Transverse colon (tissue), 4 donors: ENCODE measurements around the gene TOMM20. TPM values are rescaled to one million over a fixed set of nuclear protein-coding genes. Genes with fewer than 3 reads are reported as not detected.

Experiments
- DNase-seq: peaks from one replicate; pipeline ENCODE4 v3.0.0-alpha.2; 2019
- H3K27ac ChIP-seq, 4 donors: fragments of 200-600 bp; sonication (generic); 2 replicates each; pipeline ENCODE4 v1.5.1; 2016 to 2018; ENCODE audit warnings: inconsistent platforms in 4 of 4
- H3K27me3 ChIP-seq: fragments of 200-600 bp; sonication (generic); 2 replicates; pipeline ENCODE4 v1.5.1; 2017; ENCODE audit warnings: inconsistent platforms
- H3K36me3 ChIP-seq, 4 donors: fragments of 200-600 bp; sonication (generic); 2 replicates each; pipeline ENCODE4 v1.5.1; 2017 to 2019; ENCODE audit warnings: inconsistent platforms in 4 of 4
- H3K4me1 ChIP-seq, 4 donors: fragments of 200-600 bp; sonication (generic); 2 replicates each; pipeline ENCODE4 v1.5.1; 2017 to 2020; ENCODE audit warnings: inconsistent platforms in 4 of 4
- H3K4me3 ChIP-seq, 4 donors: fragments of 200-600 bp; sonication (generic); 1 replicate in 1 of 4; 2 replicates in 3 of 4; pipeline versions ENCODE4 v1.5.1 to v1.6.1; 2017 to 2019; ENCODE audit warnings: inconsistent platforms in 4 of 4
- H3K9me3 ChIP-seq, 2 donors: fragments of 200-600 bp; sonication (generic); 2 replicates each; pipeline ENCODE4 v1.5.1; 2017 to 2019; ENCODE audit warnings: inconsistent platforms in 2 of 2
- EP300 ChIP-seq: sonication (generic); formaldehyde crosslinking; IDR thresholded peaks from one replicate; pipeline ENCODE4 v1.6.1; 2017; ENCODE audit warnings: antibody characterized with exemption, low read depth
- POLR2A ChIP-seq: fragments of 450-650 bp; IDR thresholded peaks from one replicate; pipeline ENCODE4 v1.6.1; 2016; ENCODE audit warnings: antibody characterized with exemption, mild to moderate bottlenecking, moderate library complexity
- POLR2AphosphoS5 ChIP-seq, 3 donors: sonication (generic); formaldehyde crosslinking; IDR thresholded peaks; one replicate each; pipeline ENCODE4 v1.6.1; 2016; ENCODE audit warnings: antibody characterized with exemption in 3 of 3
- WGBS, 2 donors: methylation state at CpG; one replicate each; pipeline ENCODE4 v1.1.5; 2018; ENCODE audit warnings: low coverage in 1 of 2; 5-methylcytosine and 5-hydroxymethylcytosine counted together
- in situ Hi-C, 4 donors: fragments of 200-750 bp; cut with MboI; loops; one replicate each; pipeline versions ENCODE4 v1.15.0 to v1.15.1; 2017; ENCODE audit warnings: low sequenced_read_pairs in 3 of 4, low pct_ligation_motif_present in 1 of 4, low pct_unique_long_range_greater_than_20kb in 1 of 4
- intact Hi-C: fragments of 100-400 bp; cut with DNase I; formaldehyde crosslinking; loops from one replicate; pipeline ENCODE4 v1.15.1; 2023; ENCODE audit warnings: low total_unique reads
- total RNA-seq, 4 donors: library from RNA; depleted of rRNA; stranded (reverse); fragments of >200 nt; gene quantifications; one replicate each; pipeline ENCODE4 v1.1.0, GENCODE V29; 2016
- TF ChIP-seq, protein P1 (sequence below), 5 experiments: fragments of 200-600 bp in 3 of 5; fragments of 450-650 bp in 2 of 5; sonication (generic) in 3 of 5; IDR thresholded peaks; 1 replicate in 2 of 5; 2 replicates in 3 of 5; pipeline ENCODE4 v1.5.1; 2016 to 2017; ENCODE audit warnings: antibody characterized with exemption in 5 of 5, inconsistent platforms in 3 of 5, mild to moderate bottlenecking in 2 of 5, moderate library complexity in 1 of 5

Gene TOMM20
- total RNA-seq, 4 donors from 2014 or later = 16.9 to 72.9 (median 54.5) TPM

DNA sequence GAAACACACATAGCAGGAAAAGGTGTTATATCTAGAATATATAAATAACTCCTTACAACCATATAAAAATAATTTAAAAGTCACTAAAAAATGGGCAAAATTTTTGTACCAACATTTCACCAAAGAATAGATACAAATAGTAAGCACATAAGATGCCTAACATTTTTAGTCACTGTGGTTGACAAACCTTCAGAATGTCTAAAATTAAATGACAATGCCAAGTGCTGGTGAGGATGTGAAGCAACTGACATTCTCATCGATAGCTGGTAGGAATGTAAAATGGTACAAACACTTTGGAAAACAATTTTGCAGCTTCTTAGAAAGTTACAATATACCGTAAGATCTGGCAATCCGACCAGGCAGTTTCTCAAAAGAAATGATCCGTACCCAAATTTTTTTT lies 14.4 kb upstream of the TOMM20 start:
- no peaks in the 10 kb centered on the region for H3K4me1 ChIP-seq
- intact Hi-C loops = no loop called here
- in situ Hi-C loops = no loop called here
- H3K27ac ChIP-seq = no peak overlapping the region
- no peaks in the 10 kb centered on the region for H3K27me3 ChIP-seq
- no peak overlapping the region for H3K4me3 ChIP-seq
- H3K36me3 ChIP-seq = peaks cover 0 to 49% (median 16%) of the 10 kb centered on the region in 4 donors
- H3K9me3 ChIP-seq = no peaks in the 10 kb centered on the region
- TF ChIP-seq POLR2A (no peak), POLR2AphosphoS5 (IDR thresholded peaks at IDR 0.05) (no peak), EP300 (no peak)
- TF ChIP-seq, protein P1, sequence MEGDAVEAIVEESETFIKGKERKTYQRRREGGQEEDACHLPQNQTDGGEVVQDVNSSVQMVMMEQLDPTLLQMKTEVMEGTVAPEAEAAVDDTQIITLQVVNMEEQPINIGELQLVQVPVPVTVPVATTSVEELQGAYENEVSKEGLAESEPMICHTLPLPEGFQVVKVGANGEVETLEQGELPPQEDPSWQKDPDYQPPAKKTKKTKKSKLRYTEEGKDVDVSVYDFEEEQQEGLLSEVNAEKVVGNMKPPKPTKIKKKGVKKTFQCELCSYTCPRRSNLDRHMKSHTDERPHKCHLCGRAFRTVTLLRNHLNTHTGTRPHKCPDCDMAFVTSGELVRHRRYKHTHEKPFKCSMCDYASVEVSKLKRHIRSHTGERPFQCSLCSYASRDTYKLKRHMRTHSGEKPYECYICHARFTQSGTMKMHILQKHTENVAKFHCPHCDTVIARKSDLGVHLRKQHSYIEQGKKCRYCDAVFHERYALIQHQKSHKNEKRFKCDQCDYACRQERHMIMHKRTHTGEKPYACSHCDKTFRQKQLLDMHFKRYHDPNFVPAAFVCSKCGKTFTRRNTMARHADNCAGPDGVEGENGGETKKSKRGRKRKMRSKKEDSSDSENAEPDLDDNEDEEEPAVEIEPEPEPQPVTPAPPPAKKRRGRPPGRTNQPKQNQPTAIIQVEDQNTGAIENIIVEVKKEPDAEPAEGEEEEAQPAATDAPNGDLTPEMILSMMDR (IDR thresholded peaks at IDR 0.05) = no peak
- WGBS, 2 donors = 86 to 90% methylated on average over 4 of the region's 4 CpGs
- DNase-seq = no peak

DNA sequence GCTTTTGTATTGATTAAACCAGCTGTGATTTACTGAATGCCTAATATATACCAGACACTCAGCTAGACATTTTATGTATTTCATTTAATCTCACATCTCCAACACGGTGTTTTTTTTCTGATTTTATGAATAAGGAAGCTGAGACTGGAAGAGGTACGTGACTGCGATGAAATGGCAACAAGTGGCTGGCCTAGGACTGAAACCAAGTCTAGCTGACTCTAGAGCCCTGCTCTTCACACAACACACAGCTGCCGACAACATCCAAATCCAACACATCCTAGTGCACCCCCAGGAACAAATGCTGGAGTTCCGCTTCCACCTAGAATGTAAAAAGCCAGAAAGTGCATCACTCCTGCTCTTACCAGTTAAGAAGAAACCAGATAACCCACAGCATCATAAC lies 10.7 kb upstream of the TOMM20 start:
- TF ChIP-seq POLR2A = no peak
- no peak for TF ChIP-seq EP300
- no peak for TF ChIP-seq POLR2AphosphoS5 (IDR thresholded peaks at IDR 0.05)
- TF ChIP-seq, protein P1 (IDR thresholded peaks at IDR 0.05) = no peak
- intact Hi-C loops = no loop called here
- 97 to 100% methylated on average over 1 to 5 of the region's 5 CpGs for WGBS, 2 donors
- in situ Hi-C loops = no loop called here
- no peaks in the 10 kb centered on the region for H3K9me3 ChIP-seq
- H3K27ac ChIP-seq = no peak overlapping the region
- no peaks in the 10 kb centered on the region for H3K4me1 ChIP-seq
- no peaks in the 10 kb centered on the region for H3K27me3 ChIP-seq
- no peak overlapping the region for H3K4me3 ChIP-seq
- no peak for DNase-seq
- H3K36me3 ChIP-seq = peaks cover 0 to 50% (median 25%) of the 10 kb centered on the region in 4 donors

DNA sequence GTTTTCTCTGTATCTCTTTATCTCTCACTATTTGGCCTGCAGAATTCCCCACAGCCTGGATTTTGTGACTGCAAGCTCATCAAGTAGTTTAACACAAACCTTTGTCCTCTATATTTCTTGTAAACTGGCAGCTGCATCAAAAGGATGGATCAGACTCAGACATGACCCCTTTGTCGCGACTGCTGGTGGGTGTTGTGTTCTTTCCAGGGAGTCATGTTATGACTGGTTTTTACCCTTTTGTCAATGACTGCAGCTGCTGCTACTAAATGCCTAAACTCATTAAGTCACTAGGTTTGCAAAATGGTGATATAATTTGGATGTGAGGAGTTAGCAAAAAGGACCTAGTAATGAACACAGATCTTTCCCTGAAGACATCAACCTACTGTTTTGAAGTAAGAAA lies 10.2 kb upstream of the TOMM20 start:
- Histone ChIP-seq H3K4me3 (no peak overlapping the region), H3K27me3 (no peaks in the 10 kb centered on the region), H3K4me1 (no peaks in the 10 kb centered on the region), H3K36me3 (peaks cover 0 to 55% (median 27%) of the 10 kb centered on the region in 4 donors), H3K9me3 (no peaks in the 10 kb centered on the region), H3K27ac (no peak overlapping the region)
- 69 to 75% methylated on average over 2 of the region's 2 CpGs for WGBS, 2 donors
- intact Hi-C loops = no loop called here
- no peak for DNase-seq
- TF ChIP-seq POLR2AphosphoS5 (IDR thresholded peaks at IDR 0.05) (no peak), EP300 (no peak), POLR2A (no peak)
- TF ChIP-seq, protein P1 (IDR thresholded peaks at IDR 0.05) = no peak
- in situ Hi-C loops = no loop called here

DNA sequence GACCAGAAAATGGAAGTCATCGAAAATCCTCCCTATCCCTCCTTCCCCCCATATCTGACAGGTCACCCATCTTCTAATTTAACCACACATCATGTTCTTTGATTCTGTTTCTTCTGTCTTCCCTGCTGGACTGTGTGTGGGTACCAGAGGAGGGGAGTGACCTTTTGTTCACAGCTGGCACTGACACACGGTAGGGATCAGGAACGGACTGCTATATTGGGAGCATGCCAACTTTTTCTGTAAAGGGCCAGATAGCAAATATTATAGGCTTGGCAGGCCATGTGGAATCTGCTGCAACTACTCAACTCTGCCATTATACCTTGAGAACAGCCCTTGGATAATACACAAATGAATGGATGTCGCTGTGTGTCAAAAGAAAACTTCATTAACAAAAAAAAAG lies 7.5 kb upstream of the TOMM20 start:
- Histone ChIP-seq H3K4me1 (no peaks in the 10 kb centered on the region), H3K4me3 (no peak overlapping the region), H3K36me3 (peaks cover 0 to 49% (median 21%) of the 10 kb centered on the region in 4 donors), H3K27ac (no peak overlapping the region), H3K9me3 (no peaks in the 10 kb centered on the region), H3K27me3 (no peaks in the 10 kb centered on the region)
- in situ Hi-C loops (no loop called here), intact Hi-C loops (no loop called here)
- no peak for TF ChIP-seq EP300
- TF ChIP-seq, protein P1 (IDR thresholded peaks at IDR 0.05) = no peak
- TF ChIP-seq POLR2AphosphoS5 (IDR thresholded peaks at IDR 0.05) = no peak
- no peak for TF ChIP-seq POLR2A
- WGBS, 2 donors = 64 to 100% methylated on average over 2 to 4 of the region's 4 CpGs
- DNase-seq = no peak
